Osteoblast (primary cell): ENCODE results near the gene NBAS. TPM values are rescaled to one million over a fixed set of nuclear protein-coding genes. Genes with fewer than 3 reads are reported as not detected.

Experiments used
- DNase-seq: peaks from one replicate; pipeline ENCODE4 v3.0.0; 2011; ENCODE audit warnings: low spot score, mixed read lengths; ENCODE audit not compliant: insufficient read length; ENCODE audit errors: missing footprints
- H2AFZ ChIP-seq: 2 replicates; pipeline ENCODE4 v1.6.0; 2011; ENCODE audit warnings: mild to moderate bottlenecking, low read length
- H3K27ac ChIP-seq: 2 replicates; pipeline ENCODE4 v1.5.1; 2011; ENCODE audit warnings: mild to moderate bottlenecking, low read depth, low read length, moderate library complexity
- H3K27me3 ChIP-seq: 2 replicates; pipeline ENCODE4 v1.6.0; 2012; ENCODE audit warnings: mild to moderate bottlenecking, control low read depth, inconsistent platforms, low read length, moderate library complexity; ENCODE audit not compliant: insufficient read depth
- H3K36me3 ChIP-seq: 2 replicates; pipeline ENCODE4 v1.5.1; 2011; ENCODE audit warnings: mild to moderate bottlenecking, low read length, control low read depth, moderate library complexity; ENCODE audit not compliant: insufficient read depth
- H3K4me1 ChIP-seq: 2 replicates; pipeline ENCODE4 v1.5.1; 2011; ENCODE audit warnings: mild to moderate bottlenecking, low read length, control low read depth, moderate library complexity; ENCODE audit not compliant: insufficient read depth
- H3K4me2 ChIP-seq: 2 replicates; pipeline ENCODE4 v1.6.0; 2011; ENCODE audit warnings: mild to moderate bottlenecking, low read length; ENCODE audit not compliant: insufficient read depth
- H3K4me3 ChIP-seq: fragments of 200-600 bp; sonication (generic); 3 replicates; pipeline ENCODE4 v1.5.1; 2012; ENCODE audit warnings: mild to moderate bottlenecking, low read length, inconsistent platforms; ENCODE audit not compliant: insufficient read depth
- H3K79me2 ChIP-seq: 2 replicates; pipeline ENCODE4 v1.6.0; 2012; ENCODE audit warnings: mild to moderate bottlenecking, low read length, control low read depth, inconsistent platforms; ENCODE audit not compliant: insufficient read depth
- H3K9me3 ChIP-seq: 2 replicates; pipeline ENCODE4 v1.5.1; 2011; ENCODE audit warnings: low read depth, low read length, control low read depth
- H4K20me1 ChIP-seq: 2 replicates; pipeline ENCODE4 v1.6.0; 2012; ENCODE audit warnings: mild to moderate bottlenecking, low read length, control low read depth; ENCODE audit not compliant: insufficient read depth
- total RNA-seq: library from RNA; depleted of rRNA; stranded (reverse); fragments of >200 nt; gene quantifications from 2 replicates; pipeline ENCODE4 v1.2.3, GENCODE V29; 2012
- TF ChIP-seq, protein P1 (sequence below): IDR thresholded peaks from 2 replicates; pipeline ENCODE4 v1.5.1; 2011; ENCODE audit warnings: mild to moderate bottlenecking, low read depth, low read length, moderate library complexity; ENCODE audit errors: extremely low read depth

Gene NBAS
- total RNA-seq, 1 donor = 98.1 TPM

GRCh38 chr2:15562354-15563031, 1.4 kb upstream of the NBAS start:
- H3K4me3 ChIP-seq = peak overlapping the region; percentile 96
- H3K79me2 ChIP-seq = peaks cover 38% of the 10 kb centered on the region
- H3K9me3 ChIP-seq = no peaks in the 10 kb centered on the region
- TF ChIP-seq, protein P1, sequence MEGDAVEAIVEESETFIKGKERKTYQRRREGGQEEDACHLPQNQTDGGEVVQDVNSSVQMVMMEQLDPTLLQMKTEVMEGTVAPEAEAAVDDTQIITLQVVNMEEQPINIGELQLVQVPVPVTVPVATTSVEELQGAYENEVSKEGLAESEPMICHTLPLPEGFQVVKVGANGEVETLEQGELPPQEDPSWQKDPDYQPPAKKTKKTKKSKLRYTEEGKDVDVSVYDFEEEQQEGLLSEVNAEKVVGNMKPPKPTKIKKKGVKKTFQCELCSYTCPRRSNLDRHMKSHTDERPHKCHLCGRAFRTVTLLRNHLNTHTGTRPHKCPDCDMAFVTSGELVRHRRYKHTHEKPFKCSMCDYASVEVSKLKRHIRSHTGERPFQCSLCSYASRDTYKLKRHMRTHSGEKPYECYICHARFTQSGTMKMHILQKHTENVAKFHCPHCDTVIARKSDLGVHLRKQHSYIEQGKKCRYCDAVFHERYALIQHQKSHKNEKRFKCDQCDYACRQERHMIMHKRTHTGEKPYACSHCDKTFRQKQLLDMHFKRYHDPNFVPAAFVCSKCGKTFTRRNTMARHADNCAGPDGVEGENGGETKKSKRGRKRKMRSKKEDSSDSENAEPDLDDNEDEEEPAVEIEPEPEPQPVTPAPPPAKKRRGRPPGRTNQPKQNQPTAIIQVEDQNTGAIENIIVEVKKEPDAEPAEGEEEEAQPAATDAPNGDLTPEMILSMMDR = no peak
- H3K27me3 ChIP-seq = no peaks in the 10 kb centered on the region
- peak overlapping the region; percentile 100 for H3K4me2 ChIP-seq
- peak overlapping the region; percentile 96 for H3K27ac ChIP-seq
- DNase-seq = no peak
- H3K4me1 ChIP-seq = peaks cover 12% of the 10 kb centered on the region
- H2AFZ ChIP-seq = peak overlapping the region; percentile 99
- H3K36me3 ChIP-seq = no peaks in the 10 kb centered on the region
- H4K20me1 ChIP-seq = peaks cover 9% of the 10 kb centered on the region

GRCh38 chr2:15561574-15562344, 625 bp upstream of the NBAS start:
- no peaks in the 10 kb centered on the region for H3K9me3 ChIP-seq
- H3K4me2 ChIP-seq = peak overlapping the region; percentile 100
- peaks cover 12% of the 10 kb centered on the region for H3K4me1 ChIP-seq
- no peaks in the 10 kb centered on the region for H3K36me3 ChIP-seq
- H3K79me2 ChIP-seq = peaks cover 41% of the 10 kb centered on the region
- peak overlapping the region; percentile 96 for H3K27ac ChIP-seq
- DNase-seq = peak; percentile 58
- peak overlapping the region; percentile 96 for H3K4me3 ChIP-seq
- TF ChIP-seq, protein P1 = no peak
- peak overlapping the region; percentile 99 for H2AFZ ChIP-seq
- peaks cover 9% of the 10 kb centered on the region for H4K20me1 ChIP-seq
- no peaks in the 10 kb centered on the region for H3K27me3 ChIP-seq

DNA sequence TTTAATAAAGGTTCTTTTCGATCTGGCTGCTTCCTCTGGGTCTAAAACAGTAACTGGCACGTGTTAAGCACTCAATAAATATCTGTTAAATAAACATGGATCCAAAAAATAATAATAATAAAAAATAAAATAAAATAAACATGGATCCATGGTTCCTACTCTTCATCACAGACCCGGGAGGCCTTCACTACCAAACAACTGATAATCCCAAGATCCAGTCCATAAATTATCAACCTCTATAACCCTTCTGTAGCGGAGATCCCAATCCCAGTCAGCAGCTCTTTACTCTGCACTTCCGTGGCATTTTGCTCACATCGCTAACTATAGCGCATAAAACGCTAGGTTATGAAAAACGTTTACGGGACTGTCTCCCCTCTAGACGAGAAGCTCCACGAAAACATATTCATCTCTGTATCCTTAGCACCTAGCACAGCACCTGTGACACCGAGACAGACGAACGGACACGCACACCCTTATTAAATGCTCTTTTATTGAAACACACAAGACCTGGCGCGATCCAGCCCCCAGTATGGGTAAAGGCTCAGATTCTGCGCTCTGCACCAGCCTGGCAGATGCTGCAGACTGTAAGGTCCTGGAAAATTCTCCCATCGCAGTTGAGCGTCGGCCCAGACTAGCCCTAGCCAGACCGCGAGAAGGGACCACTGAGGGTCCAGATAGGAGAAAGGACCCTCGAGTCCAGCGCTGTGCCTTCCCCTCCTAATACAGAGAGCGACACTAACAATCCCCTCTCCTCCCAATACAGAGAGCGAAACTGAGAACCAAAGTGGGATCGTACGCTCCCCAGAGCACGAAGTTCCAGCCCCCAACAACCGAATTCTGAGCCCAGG, 770 bp downstream of the NBAS start:
- Histone ChIP-seq H2AFZ (peak overlapping the region; percentile 99), H3K36me3 (no peaks in the 10 kb centered on the region), H3K4me1 (peaks cover 12% of the 10 kb centered on the region), H4K20me1 (peaks cover 15% of the 10 kb centered on the region), H3K9me3 (no peaks in the 10 kb centered on the region), H3K79me2 (peaks cover 53% of the 10 kb centered on the region), H3K4me3 (peak overlapping the region; percentile 96), H3K27me3 (no peaks in the 10 kb centered on the region), H3K27ac (peak overlapping the region; percentile 96), H3K4me2 (peak overlapping the region; percentile 98)
- TF ChIP-seq, protein P1 = no peak
- peak; percentile 74 for DNase-seq
